ENCODE results near the gene CA11.
"Not testable (repeated sequence)": the region's sequence is repeated elsewhere in the genome, so short reads cannot be mapped to it uniquely, and the experiment has no call there.

The CA11 gene

DNA sequence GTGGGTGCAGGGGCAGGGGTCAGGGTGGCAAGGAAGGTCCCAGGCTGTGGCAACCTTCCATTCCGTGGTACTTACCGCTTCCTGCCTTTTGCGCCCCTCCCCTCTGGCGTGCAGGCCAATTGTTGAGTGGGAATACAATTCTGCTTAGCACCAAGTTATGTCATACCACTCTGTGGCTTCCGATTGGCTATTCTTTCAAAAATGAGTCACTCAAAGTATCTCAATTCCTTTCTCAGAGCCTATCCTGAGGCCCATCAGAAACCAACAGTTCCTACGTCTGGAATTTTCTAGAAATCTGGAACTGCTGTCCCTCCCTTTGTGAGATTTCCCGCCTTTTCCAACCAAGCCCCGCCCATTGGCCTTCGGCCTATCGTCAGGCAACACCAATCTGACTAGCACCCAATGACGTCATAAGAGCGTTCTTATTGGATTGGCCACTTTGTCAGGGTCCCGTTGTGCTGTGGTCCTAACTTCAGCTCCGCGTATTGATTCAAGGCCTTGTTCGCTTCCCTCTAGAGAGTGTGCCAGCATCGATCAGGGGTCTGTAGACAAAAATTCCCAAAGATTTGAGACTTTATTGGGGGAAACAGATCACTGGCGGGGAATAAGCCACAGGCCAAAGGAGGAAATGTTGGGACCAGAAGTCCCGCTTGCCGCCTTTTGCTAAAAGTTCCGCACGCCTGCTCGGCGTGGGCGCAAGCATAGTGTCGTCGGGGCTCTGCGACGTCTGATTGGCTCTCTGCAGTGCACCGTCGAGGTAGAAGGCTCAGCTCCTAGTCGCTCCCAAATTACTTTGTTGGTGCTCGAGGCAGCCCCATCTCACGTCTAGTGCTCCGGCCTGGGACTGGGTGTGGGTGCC, 15.1 kb upstream of the CA11 start:
- FAIRE-seq: peak; percentile 72
- no peak for TF ChIP-seq POLR2A (IDR thresholded peaks at IDR 0.05; ENCODE audit: low read depth, low read length)
- DNase-seq (ENCODE audit: insufficient read length, low spot score): peak; percentile 80

DNA sequence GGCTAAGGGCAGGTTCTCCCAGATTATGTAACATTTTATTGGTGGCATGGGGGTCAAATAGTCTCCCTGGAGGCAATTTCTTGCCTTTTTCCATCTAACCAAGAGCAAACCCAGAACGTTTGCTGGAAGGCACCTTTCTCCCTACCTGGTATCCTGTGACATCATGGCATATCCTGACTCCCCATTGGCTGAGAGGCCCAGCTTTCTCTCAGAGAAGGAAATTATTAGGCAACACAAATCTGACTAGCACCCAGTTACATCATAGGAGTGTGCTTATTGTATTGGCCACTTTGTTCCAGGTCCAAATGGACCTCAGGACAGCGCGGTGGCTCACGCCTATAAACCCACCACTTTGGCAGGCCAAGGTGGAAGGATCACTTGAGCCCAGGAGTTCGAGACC, 13.8 kb upstream of the CA11 start:
- FAIRE-seq: no peak
- no peak for DNase-seq (ENCODE audit: insufficient read length, low spot score)
- TF ChIP-seq POLR2A (IDR thresholded peaks at IDR 0.05; ENCODE audit: low read depth, low read length): no peak

DNA sequence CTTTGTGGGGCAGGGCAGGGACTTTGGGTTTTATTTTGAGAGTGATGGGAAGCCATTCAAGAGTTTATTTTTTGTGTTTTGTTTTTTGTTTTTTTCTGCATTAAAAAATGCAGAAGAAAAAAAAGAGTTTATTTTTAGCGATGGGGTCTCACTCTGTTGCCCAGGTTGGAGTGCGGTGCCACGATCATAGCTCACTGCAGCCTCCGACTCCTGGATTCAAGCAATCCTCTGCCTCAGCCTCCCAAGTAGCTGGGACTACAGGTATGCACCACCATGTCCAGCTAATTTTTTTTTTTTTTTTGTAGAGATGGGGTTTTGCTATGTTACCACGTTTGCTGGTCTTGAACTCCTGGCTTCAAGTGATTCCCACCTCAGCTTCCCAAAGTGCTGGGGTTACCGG, 12.5 kb upstream of the CA11 start:
- no peak for DNase-seq (ENCODE audit: insufficient read length, low spot score)
- no peak for FAIRE-seq
- TF ChIP-seq POLR2A (IDR thresholded peaks at IDR 0.05; ENCODE audit: low read depth, low read length): no peak

DNA sequence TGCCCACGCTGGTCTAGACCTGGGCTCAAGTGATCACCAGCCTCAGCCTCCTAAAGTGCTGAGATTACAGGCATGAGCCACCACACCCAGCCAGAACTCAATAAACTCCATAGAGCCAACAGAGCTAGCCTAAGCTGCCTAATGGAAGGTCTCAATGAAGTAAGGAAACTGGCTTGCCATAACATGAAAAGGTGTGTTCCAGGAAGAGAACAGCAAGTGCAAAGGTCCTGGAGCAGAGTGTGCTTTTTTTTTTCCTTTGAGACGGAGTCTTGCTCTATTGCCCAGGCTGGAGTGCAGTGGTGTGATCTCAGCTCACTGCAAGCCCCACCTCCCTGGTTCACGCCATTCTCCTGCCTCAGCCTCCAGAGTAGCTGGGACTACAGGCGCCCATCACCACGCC, 11.8 kb upstream of the CA11 start:
- not testable (repeated sequence) for DNase-seq (ENCODE audit: insufficient read length, low spot score); FAIRE-seq

DNA sequence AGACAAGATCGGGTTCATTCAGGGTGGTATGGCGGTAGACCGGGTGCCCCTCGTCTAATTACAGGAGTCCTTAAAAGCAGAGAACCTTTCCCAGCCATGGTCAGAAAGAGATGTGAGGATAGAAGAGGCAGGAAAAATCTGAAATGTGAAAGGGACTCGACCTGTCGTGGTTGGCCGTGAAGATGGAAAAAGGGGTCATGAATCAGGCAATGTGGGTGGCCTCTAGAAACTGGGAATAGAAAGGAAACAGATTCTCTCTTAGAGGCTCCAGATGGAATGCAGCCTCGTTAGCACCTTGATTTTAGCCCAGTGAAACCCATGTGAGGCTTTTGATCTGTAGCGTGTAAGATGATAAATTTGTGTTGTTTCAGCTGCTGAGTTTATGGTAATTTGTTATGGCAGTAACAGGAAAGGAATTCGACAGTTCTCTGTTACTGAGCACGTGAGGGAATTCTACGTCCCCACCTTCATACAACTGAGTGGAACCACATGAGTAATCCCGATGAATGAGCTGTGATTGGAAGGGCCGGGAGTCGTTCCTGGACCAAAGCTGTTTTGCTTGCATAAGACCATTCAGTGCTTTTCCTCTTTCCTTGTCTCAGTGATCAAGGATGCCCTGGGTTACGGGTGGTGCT, 11.0 kb upstream of the CA11 start:
- DNase-seq (ENCODE audit: insufficient read length, low spot score): peak; percentile 65
- FAIRE-seq: peak; percentile 60
- no peak for TF ChIP-seq POLR2A (IDR thresholded peaks at IDR 0.05; ENCODE audit: low read depth, low read length)

DNA sequence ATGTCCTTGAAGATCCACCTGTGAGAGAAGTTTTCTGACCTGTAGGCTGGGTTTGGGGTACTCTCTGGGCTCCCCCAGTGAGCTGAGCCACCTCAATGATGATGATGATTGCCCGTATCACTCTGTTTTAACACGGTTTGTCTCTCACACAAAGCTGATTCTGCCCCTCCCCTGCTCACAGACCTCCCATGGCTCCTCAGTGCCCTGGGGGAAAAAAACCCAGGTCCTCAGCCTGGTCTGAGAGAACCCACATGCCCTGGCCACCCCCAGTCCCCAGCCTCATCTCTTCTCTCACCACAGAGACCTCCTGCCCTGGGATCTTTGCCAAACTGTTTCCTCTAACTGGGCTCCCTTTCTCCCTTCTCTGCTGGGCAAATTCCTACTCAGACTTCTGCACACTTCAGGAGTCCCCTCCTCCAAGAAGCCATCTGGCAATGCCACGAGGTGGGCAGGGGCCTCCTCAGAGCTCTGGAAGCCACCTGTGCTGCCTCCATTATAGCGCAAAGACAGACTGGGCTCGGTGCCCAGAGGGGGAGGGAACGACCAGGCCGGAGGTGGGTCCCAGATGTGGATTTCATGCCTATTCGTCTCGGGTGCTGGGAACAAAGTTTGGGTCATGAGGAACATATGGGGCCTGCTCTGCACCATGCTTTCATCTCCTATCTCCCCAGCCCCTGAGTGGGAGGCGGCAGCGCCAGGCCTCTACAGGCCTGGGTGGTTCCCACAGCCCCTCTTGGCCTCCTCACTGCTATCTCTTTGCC, 8.5 kb upstream of the CA11 start:
- no peak for TF ChIP-seq POLR2A (IDR thresholded peaks at IDR 0.05; ENCODE audit: low read depth, low read length)
- no peak for FAIRE-seq
- DNase-seq (ENCODE audit: insufficient read length, low spot score): no peak

DNA sequence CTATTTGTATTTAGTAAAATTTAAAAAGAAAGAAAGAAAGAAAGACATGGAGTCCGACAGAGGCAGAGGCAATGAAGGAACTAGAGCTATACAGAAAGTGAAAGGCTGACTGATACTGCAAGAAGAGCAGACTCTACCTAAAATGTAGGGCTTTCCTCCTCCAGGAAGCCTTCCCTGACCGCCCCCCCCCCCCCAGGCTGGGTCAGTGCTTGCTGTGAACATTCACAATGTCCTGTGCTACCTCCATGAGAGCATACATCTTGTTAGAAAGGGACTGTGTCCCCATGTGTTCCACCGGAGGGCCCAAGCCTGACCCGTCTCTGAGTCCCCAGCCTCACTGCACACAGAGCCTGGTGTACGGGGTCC, 5.7 kb upstream of the CA11 start:
- FAIRE-seq: no peak
- no peak for DNase-seq (ENCODE audit: insufficient read length, low spot score)

DNA sequence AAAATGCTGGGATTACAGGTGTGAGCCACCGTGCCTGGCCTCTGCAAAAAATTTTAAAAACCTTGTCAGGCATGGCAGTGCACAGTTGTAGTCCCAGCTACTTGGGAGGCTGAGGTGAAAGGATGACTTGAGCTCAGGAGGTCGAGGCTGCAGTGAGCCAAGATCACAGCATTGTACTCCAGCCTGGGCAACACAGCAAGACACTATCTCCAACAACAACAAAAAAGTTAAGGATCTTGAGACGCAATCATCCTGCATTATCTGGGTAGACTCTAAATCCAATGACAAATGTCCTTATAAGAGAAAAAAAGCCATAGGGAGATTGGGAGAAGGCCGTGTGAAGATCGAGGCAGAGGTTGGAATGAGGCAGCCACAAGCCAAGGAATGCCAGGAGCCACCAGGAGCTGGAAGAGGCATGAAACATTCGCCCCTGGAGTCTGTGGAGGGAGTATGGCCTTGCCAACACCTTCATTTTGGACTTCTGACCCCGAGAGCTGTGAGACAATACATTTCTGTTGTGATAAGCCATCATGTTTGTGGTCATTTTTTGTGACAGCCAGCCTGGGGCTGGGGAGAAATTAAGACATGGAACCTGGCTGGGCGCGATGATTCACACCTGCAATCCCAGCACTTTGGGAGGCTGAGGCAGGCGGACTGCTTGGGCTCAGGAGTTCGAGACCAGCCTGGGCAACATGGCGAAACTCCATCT, 5.1 kb upstream of the CA11 start:
- DNase-seq (ENCODE audit: insufficient read length, low spot score): no peak
- FAIRE-seq: no peak
- TF ChIP-seq POLR2A (IDR thresholded peaks at IDR 0.05; ENCODE audit: low read depth, low read length): no peak

More for the DNA sequence above, 5.7 kb upstream of the CA11 start:
- no peak for TF ChIP-seq POLR2A (IDR thresholded peaks at IDR 0.05; ENCODE audit: low read depth, low read length)

DNA sequence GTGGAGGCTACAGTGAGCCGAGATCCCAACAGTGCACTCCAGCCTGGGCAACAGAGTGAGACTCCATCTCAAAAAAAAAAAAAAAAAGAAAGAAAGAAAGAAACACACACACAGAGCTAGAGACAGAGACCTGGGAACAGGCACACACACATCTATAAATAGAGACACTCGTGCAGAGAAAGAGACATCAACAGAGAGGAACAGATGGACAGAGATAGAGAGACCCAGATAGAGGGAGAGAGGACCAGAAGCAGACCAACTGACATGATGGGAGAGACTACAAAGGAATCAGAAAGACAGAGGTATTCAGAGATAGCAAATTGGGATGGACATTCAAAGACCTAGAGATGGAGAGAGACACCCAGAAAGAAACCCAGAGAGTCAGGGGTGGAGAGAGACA, 2.1 kb upstream of the CA11 start:
- DNase-seq (ENCODE audit: insufficient read length, low spot score) (no peak), FAIRE-seq (no peak)
- TF ChIP-seq POLR2A (IDR thresholded peaks at IDR 0.05; ENCODE audit: low read depth, low read length): no peak

DNA sequence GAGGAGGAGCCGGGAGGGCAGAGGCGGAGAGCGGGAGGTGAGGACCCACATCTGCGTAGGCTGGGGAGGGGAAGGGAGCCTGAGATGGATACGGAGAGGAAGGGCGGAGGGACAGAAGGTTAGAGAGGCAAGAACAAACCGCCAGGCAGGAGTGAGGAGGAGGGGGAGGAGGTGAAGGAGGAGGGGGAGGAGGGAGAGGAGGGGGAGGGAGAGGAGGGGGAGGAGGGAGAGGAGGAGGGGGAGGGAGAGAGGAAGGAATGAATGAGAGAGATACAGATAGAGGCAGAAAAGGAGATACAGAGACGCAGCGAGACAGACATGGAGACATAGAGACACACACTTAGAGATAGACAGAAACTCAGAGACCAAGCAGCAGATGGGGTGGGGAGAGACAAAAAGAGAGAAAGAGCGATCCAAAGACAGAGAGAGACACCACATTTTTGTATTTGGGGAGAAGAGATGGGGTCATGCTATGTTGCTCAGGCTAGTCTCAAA, 782 bp upstream of the CA11 start:
- no peak for TF ChIP-seq POLR2A (IDR thresholded peaks at IDR 0.05; ENCODE audit: low read depth, low read length)
- no peak for FAIRE-seq
- no peak for DNase-seq (ENCODE audit: insufficient read length, low spot score)

DNA sequence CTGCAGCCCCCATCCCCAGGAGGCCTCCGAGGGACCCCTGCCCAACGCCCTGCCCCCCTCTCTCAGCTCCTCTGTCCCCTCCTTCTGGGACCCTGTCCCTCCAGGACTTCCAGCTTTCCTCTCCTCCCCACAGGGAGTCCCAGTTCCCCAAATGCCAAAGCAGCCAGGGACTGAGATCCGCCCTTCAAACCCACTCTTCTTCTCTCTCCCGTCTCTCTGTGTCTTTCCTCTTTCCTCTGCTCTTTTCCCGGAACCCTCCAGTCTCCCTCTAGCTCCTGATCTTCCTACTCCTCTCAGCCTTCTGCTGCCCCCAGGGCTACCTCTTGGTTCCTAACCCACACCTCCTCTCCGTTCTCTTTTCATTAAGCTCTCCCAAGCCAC, 377 bp downstream of the CA11 start:
- no peak for DNase-seq (ENCODE audit: insufficient read length, low spot score)
- no peak for FAIRE-seq
- no peak for TF ChIP-seq POLR2A (IDR thresholded peaks at IDR 0.05; ENCODE audit: low read depth, low read length)

DNA sequence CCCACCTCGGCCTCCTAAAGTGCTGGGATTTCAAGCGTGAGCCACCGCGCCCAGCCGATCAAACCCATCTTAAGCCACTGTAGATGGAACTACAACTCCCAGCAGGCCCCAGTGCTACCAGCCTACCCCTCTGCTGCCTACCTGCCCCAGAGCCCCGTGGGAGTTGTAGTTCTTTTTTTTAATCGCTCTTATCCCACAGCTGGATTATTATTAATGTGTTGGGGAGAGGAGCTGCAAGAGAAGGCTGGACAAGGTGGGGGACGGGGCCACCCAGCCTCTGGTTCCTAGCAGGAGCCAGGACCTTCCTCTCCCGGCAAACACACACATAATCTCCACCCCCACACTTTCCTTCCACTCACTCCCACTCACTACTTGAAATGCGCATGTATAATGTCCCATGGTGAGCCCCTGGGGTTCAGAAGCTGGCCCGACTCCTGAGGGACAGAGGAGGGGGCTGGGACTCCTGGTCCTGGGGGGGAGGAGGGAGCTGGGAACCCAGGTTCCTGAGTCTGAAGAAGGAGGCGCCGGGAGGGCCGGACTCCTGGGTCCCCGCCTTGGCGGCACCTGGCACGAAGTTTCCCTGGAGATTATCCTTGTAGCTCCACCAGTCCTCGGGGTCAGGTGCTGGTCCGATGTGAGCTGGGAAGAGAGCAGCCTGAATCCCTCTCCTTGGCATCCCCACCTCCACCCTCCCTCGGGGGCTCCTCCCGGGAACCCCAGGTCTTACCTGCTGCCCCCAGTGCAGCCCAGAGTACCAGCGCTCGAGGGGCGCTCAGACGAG, 958 bp downstream of the CA11 start:
- no peak for FAIRE-seq
- TF ChIP-seq POLR2A (IDR thresholded peaks at IDR 0.05; ENCODE audit: low read depth, low read length): no peak

DNA sequence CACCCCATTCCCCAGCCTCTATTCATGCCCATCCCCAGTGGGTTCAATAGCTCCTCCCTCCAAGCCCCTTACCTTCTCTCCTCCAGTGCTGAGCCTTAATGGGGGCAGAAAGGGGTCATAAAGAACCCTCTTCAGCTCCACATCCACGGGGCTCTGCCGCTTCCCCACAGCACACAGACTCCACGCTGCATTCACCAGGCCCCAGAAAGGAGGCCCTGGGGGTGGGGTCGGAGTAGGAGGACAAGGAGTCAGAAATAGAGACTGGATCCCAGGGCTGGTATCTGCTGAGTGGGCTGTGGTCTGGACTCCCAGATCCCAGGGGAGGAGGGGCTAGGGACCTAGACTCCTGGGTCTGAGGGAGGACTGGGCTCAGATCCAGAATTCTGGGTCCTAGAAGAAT, 1.6 kb downstream of the CA11 start:
- no peak for FAIRE-seq
- no peak for TF ChIP-seq POLR2A (IDR thresholded peaks at IDR 0.05; ENCODE audit: low read depth, low read length)
- no peak for DNase-seq (ENCODE audit: insufficient read length, low spot score)

More for the DNA sequence above, 958 bp downstream of the CA11 start:
- no peak for DNase-seq (ENCODE audit: insufficient read length, low spot score)
